Right lobe of liver (tissue), 4 donors: ENCODE measurements around the gene PPT1.

Experiments used
- CTCF ChIP-seq, 4 donors: fragments of 200-600 bp in 3 of 4; fragments of 450-650 bp in 1 of 4; IDR thresholded peaks; one replicate each; pipeline versions ENCODE4 v1.5.1 to v1.8.0; 2016 to 2022; ENCODE audit warnings: antibody characterized with exemption in 4 of 4, mild to moderate bottlenecking in 2 of 4
- POLR2A ChIP-seq: fragments of 450-650 bp; IDR thresholded peaks from one replicate; pipeline ENCODE4 v1.6.1; 2017; ENCODE audit warnings: antibody characterized with exemption, mild to moderate bottlenecking
- donor health status: DM: no; HTN: no; CAD: no.
- donor health status: DM: no; HTN: no; CAD: no.
- donor health status: DM: no; HTN: yes; CAD: no.

GRCh38 chr1:40040511-40041465 lies 56.3 kb downstream of the PPT1 start, which contains the start of gene CAP1:
- TF ChIP-seq POLR2A (no peak), CTCF (IDR thresholded peaks at IDR 0.05) (no peak)
